GM12801 (cell line): ENCODE results near the gene TBC1D22A.

ENCODE experiments used
- CTCF ChIP-seq: IDR thresholded peaks from one replicate; pipeline ENCODE4 v1.5.1; 2011; ENCODE audit warnings: control low read depth; ENCODE audit not compliant: insufficient read length; ENCODE audit errors: extremely low read depth

The TBC1D22A gene

GRCh38 chr22:46958191-46958590, 195.7 kb downstream of the TBC1D22A start:
- no peak for TF ChIP-seq CTCF

DNA sequence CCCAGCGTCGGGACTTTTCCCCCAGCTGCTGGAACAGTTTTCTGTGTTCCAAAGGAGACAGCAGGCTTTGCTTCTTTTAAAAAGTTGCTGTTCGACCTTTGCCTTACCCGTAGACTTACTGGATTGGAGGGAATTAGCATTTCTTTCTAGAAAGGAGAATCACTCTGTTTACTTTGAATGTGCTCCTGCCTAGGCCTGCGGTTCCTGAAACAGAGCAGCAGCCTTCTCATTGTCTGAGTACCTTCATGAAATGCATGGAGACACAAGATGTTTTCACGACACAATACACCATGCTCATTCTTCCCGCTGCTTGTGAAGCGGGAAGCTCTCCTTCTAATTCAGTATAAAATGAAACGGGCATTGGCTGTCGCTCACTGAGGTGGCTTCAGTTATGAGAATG, 196.2 kb downstream of the TBC1D22A start:
- TF ChIP-seq CTCF: no peak

DNA sequence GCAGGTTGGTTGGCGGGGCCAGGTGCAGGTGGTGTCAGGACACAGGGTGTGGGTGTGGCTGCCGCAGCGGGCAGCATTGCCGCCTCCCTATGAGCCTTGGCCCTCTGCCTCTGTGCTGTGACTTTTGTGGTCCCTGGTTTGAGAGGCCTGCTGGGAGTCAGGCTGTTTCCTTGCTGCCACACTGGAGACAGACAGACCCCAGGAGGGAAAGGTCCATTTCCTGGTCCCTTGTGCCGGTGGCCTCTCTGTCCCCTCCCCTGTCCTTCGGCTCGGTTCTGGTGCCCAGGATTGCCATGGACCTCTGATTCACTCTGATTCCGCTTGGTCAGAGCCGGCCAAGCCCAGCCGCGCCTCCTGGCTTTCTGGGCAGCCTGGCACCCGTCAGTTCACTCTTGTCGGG, 196.9 kb downstream of the TBC1D22A start:
- TF ChIP-seq CTCF: no peak

GRCh38 chr22:46961591-46962295, 199.3 kb downstream of the TBC1D22A start:
- TF ChIP-seq CTCF: no peak

DNA sequence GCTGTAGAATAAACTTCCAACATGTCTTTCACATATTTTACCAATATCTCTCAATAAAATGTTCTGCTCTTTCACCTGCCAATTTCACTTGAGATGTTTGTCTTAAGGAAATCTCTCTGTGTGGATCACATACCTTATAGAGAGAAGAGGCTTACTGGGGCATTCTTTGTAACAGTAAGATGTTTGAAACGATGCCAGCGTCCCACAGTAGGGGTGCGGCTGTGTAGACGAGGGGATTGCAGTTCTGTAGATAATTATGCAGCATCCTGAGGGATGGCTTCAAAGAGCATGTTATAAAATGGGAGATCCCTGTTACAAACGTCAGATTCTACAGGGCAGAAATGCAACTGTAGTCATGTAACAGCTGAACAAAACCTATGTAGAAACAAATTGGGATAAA, 200.0 kb downstream of the TBC1D22A start:
- no peak for TF ChIP-seq CTCF

- TF ChIP-seq CTCF: no peak
These were observed 201.5 kb downstream of the TBC1D22A start for GRCh38 chr22:46963672-46964545.

DNA sequence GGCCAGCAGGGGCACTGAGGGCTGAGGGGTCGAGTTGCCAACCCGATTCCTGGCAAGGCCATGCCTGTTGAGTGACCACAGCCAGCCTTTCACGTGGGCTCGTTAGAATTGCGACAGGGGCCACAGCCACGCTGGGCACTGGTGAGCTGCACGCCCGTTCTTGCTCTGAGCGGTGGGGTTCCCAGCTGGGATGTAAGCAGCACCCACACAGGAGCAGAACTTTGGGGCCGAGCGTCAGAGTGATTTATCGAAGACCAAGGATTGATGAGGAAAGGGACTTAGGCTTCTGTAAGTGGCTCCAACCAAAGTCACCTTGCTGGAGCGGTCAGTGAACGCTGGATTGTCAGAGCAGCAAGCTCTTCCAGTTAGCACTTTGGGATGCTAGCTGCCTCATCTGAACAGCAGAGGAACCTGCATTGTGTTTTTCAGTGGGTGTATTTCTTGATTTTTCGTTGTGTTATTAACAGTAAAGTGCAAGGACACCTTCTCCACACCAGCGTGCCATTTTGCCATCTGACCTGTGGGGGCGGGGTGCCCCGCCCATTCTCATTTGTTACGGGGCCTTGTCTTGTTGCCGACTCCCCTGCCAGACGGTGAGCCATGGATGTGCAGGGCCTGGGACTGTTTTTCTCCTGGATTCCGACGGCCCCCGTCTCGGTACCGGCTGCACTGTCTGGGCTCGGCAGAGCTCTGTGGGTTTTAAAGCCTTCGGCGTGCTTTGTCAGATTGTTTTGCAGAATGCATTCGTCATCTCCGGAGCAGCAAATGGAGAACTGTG, 202.5 kb downstream of the TBC1D22A start:
- no peak for TF ChIP-seq CTCF
